ENCODE results near the gene SOX10.
A peak's percentile ranks its signal among the peaks of the same experiment; 100 is the strongest.

The SOX10 gene

DNA sequence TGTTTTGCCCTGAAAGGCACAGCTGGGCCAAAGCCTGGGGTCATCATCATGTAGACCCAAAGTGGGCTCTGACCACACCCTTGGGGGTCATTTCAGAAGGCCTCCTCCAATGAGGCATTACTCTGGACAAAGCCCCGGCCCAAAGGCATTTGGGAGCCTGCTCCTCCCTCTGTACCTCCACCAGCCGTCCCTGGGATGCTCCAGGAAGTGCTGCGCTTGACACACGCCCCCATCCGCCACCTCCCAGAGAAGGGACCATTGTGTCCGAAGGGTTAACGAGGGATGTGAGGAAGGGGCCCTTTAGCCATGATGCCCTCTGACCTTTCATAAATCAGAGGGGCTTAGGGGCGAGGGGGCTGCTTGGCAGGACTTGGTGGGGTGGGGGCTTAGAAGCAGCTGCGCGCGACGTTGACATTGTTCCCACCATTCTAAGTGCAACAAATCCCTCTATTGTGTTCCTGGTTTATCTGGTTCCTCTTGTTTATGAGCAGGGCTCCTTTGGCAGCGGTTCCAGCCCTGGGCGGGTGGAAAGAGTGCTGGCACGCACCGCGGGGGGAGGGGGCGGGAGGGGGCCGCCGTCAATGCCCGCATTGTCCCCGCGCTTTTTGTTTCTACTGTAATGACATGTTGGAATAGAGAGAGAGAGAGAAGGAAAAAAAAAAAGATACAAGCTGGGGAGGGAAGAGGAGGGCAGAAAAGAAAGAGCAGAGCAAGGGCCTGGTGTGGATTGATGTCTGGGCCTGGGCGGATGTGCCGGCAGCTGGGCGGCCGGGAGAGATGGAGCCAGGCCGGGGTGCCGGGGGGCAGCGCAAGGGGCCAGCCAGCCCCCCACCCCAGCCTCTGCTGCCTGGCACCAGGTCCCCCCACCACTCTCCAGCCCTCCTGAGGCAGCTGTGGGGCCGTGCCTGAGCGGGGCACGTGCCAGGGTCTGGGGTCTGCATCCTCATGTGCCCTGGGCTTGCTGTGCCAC, 32.1 kb upstream of the SOX10 start:
- no peak for DNase-seq

DNA sequence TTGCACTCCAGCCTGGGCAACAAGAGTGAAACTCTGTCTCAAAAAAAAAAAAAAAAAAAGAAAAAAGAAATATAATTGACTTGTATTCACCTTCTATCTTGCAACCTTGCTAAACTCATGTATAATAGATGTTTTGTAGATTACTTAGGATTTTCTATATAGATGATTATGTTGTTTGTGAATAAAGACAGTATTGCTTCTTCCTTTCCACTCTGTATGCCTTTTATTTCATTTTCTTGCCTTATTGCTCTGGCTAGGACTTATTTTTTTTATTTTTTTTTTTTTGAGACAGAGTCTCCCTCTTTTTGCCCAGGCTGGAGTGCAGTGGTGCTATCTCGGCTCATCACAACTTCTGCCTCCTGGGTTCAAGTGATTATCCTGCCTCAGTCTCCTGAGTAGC, 29.7 kb upstream of the SOX10 start:
- DNase-seq: no peak

DNA sequence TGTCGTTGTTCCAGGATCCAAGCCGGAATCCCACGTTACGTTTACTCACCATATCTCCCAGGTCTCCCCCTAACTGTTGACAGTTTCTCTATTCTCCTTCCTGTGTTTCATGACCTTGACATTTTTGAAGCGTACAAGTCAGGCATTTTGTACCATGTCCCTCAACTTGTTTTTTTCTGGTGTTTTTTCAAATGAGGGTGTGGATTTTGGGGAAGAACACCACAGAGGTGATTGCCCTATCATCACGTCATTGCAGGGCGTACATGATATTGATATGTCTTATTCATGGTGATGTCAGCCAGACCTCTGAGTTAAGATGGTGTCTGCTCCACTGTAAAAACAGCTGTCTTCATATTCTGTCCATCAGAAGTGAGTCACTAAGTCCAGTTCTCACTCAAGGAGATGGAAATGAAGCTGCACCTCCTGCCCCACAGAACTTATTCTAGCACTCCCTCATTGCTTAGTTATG, 28.3 kb upstream of the SOX10 start:
- no peak for DNase-seq

DNA sequence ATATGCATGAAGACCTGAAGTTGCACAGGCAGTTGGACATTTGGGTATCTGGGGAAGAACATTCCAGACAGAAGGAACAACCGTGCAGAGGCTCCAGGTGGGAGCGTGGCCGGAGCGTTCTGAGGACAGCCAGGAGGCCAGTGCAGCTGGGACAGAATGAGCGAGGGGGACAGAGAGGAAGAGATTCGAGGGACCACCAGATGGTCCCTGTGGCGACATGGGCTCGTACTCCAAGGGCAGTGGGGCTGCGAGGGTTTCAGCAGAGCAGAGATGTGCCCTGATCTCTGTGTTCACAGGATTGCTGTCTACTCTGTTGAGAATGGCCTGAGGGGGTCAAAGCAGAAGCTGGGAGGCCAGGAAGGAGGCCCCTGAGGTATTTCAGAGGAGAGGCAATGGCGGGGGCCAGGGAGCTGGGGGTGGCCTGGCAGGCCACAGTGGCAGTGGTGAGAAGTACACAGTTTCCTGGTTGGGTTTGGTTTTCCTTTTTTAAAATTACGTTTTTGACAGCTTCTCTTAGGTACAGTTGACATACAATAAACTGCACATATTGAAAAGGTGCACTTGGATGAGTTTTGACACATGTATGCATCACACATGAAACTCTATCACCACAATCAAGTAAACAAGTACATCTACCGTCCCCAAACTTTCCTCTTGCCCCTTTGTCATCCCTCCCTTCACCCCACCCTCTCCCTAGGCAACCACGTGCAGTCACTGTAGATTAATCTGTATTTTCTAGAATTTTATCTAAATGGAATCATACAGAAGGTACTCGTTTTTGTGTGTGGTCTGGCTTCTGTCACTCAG, 24.8 kb upstream of the SOX10 start:
- no peak for DNase-seq

DNA sequence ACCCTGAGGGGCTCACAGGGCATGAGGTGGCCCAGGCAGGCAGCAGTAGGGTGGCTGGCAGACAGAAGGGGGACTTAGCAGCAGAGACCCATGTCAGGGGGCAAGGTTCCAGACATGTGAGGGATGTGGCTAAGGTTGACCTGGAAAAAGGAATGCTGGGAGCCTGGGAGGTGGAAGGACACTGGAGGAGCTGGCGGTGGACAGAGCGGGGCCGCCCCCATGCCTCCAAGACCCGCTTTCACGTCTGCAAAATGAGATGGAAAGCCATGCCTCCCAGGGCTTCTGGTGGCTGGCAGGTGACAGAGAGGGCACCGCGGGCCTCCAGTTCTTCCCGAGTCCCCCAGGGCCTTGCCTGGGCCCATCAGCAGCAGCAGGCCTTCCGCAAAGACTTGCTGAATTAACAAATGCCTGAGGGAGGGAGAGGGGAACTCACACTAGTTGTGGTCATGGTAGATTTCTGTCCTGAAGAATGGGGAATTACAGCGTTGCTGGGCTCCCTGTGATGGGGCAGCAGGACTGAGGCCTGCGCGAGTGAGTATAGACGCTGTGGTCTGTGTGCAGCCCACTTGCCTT, 23.1 kb upstream of the SOX10 start:
- no peak for DNase-seq

DNA sequence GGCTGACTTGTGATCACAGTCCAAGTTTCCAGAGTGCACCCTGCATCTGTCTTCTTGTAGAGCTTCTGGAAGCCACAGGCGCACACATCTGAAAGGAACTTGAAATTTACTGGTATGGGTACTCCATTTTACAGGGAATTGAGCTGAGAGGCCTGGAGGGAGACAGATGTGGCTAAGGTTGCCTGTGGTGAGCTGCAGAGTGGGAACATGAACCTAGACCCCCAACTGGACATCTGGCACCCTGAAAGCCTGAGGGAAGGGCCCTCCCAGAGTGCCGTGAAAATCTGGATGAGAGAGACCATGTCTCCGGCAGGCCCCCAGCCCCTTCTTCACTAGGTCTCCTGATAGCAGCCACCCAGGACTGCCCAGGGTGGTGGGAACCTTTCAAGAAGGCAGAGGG, 22.6 kb upstream of the SOX10 start:
- DNase-seq: no peak

DNA sequence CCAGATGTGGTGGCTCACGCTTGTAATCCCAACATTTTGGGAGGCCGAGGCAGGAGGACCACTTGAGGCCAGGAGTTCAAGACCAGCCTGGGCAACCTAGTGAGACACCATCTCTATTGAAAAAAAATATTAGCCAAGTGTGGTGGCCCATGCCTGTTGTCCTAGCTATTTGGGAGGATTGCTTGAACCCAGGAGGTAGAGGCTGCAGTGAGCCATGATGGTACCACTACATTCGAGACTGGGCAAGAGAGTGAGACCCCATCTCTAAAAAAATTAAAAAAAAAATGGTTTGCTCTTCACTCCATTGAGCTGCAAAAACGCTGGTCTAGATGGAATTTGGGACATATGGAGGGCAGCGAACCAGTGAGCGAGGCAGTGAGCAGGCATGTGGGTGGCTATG, 21.6 kb upstream of the SOX10 start:
- no peak for DNase-seq

DNA sequence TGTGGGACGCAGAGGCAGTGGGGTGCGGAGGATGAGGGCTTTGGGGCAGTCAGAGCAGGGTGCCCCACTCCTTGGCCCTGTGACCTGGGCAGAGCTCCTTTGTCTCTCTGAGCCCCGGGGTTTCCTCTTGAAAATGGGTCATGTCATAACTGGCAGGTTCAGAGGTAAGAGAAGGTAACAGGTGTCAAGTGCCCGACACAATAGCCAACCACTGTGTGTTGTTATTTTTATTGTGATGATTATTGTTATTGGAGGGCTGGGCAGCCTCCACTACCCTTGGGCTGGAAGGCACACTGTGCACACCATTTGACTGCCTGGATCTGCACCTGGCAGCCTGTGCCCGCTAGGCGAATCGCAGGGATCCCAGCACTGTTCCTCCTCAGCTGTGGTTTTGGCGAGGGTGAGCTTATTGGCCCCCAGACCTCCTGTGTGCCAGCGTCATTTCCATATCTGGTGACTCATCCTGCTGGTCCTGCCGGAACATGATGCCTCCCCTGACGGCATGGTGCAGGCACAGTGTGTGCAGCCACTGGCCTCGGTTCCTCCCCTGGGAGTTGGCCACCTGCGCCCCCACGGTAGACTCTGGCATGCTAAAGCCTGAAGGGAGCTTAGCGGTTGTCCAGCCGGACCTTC, 15.4 kb upstream of the SOX10 start:
- DNase-seq: peak; percentile 35

DNA sequence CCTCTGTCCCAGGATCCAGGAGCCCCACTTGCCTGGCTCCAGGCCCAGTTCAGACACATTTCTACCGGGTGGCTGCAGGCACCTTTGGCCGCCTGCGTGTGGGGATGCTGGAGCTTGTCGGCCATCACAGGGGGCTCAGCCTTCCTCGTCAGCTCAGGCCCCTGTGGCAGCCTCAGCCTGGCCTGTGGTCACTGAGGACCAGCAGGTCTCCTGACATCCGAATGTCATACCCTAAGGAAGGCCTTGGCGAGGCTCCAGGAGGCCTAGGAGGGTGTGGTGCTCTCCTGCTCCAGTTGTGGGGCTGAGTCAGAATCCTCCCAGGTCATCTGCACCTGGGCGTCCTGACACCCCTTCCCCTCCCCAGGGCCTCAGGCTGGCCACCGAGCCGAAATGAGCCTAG, 14.9 kb upstream of the SOX10 start:
- DNase-seq: no peak

DNA sequence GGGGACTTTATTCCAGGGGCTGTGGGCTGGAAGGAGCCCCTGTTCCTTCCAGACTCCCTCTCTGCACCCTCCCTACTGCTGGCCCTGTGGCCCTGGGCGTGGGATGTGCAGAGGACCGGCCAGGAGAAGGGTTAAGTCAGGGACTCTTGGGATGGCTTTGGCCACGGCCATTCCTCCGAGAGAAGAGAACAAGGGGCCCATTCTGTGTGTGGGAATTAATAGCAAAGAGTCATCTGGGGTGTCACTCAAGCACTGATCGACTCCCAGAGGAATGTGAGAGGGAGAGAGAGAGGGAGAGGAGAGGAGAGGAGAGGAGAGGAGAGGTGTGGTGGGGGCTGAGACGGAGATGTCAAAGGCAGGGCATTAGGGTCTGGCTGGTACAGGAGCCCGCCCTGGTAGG, 14.2 kb upstream of the SOX10 start:
- DNase-seq: no peak

DNA sequence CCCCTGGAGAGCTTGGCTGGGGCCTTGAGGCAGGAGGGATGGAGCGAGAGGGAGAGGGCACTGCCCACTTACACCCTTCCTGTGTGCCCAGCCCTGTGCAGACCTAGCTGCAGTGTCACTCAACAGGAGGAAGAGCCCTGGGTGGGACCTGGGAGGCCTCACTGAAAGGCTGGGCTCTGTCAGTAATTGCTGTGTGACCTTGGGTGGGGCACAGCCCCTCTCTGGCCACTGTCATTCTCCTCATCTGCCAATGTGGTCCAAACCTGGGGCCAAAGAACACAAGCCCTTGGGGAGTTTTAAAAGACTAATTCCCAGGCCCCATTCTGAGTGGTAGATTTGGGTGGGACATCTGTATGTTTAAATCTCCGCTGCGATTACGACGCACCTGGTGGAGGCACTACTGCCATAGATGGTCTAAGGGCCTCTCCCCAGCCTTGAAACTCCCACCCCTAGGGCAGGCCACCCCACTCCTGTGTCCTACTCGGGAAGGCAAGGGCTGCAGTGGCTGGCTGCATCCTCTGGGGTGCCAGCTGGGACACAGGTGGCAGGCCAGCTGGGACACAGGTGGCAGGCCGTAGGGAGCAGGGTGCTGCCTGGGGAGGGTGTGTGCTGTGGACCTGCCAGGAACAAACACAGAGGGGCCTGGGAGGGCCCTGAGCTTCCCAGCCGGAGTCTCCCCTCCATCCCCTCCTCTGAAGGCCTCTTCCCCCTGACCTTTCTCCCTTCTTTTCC, 12.3 kb upstream of the SOX10 start:
- DNase-seq: peak; percentile 1

DNA sequence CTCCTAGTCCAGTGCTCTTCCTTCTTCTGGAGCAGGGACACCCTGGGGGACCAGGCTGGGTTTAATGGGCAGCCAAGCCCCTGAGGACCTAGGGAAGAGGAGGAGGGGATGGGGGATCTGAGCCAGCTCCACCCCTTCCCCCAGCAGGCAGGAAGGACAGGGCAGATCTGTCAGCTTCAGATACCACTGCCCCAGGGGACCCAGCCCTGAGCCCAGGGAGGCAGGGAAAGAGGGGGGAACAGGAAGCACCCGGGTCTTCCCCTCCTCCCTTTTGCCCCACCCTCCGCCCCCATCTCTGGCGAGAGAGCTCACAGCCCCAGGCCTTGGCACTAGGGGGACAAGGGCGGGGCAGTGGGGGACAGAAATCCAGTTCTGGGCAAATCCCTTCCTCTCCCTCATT, 11.7 kb upstream of the SOX10 start:
- DNase-seq: no peak

DNA sequence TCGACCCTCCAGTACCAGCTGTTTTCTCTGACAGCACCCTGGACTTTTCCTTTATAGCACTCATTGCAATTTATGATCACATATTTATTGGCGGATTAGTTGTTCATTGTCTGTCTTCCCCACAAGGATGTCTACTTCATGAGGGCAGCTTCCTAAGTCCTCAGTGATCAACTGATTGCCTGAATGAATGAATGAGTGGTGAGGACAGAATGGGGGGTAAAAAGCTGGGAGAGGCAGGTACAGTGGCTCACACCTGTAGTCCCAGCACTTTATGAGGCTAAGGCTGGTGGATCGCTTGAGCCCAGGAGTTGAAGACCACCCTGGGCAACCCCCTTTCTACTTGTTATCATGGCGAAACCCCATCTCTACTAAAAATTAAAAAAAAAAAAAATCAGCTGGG, 11.1 kb upstream of the SOX10 start:
- DNase-seq: no peak

DNA sequence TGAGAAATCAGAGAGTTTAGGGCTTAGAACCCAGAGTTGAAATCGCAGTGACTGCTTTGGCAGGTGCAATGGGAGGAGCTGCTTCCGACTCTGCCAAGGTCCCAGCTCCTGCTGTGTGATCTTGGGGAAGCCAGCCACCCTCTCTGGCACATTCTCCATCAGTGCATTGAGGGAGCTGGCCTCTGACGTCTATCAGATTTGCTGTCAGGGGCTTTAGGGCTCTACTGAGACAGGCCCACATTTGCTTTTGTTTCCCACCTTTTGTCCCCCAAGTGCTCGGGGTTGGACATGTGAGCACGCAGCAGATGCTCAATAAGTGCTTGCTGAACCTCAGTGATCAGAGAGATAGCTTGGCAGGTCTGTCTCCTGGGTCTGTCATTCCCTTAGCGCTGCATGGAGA, 10.6 kb upstream of the SOX10 start:
- DNase-seq: no peak

DNA sequence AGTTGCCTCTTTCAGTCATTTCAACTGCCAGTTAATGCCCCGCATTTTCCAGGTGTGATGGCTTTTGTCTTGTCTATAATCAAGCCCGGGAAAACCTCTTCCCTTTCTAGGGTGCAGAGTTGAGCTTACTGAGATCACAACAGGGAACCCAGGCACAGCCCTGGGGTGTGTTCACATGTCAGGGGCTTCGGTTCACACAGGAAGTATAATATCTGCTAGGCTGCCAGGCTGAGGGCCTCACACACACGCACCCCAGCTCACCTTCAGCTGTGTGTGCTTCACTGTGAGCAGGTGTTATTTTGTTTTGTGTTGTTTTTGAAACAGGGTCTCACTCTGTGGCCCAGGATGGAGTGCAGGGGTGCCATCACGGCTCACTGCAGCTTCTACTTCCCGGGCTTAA, 9.7 kb upstream of the SOX10 start:
- no peak for DNase-seq

DNA sequence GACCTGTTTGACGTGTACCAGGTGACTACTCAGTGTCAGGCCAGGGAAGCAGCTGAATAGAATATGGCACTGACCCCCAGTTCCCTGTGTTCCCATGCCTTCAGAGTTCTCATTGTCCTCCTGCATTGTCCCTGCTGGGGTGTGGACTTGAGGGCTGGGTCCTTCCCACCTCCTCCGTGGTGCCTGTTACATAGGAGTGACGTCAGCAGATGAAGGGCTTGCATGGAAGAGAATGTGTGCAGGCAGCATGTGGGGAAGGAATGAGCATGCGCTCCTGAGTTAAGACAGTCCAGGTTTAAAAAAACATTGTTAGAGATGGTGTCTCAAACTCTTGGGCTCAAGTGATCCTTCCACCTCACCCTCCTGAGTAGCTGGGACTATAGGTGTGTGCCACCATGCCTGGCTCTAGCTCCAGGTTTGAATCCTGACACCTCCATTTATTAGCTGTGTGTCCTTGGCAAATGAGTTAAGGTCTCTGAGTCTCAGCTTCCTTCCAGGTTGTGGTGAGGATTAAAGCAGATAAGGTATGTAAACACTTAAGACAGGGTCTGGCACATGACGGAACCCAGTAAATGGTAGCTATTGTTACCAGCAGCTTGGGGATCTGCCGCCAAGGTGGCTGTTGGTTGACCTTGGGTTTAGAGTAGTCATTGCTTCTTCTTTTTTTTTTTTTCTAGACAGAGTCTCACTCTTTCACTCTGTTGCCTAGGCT, 7.5 kb upstream of the SOX10 start:
- DNase-seq: no peak

DNA sequence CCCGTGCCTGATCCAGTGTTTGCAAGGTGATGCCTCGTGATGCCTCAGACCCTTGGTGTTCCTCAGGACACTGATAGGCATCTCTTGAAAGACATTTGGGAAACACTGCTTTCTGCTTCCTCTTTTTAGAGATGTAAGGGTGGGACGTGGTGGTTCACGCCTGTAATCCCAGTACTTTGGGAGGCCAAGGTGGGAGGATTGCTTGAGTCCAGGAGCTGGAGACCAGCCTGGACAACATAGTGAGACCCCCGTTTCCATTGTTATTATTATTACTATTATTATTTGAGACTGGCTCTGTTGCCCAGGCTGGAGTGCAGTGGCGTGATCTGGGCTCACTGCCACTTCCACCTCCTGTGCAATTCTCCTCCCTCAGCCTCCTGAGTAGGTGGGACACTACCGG, 6.5 kb upstream of the SOX10 start:
- DNase-seq: no peak

DNA sequence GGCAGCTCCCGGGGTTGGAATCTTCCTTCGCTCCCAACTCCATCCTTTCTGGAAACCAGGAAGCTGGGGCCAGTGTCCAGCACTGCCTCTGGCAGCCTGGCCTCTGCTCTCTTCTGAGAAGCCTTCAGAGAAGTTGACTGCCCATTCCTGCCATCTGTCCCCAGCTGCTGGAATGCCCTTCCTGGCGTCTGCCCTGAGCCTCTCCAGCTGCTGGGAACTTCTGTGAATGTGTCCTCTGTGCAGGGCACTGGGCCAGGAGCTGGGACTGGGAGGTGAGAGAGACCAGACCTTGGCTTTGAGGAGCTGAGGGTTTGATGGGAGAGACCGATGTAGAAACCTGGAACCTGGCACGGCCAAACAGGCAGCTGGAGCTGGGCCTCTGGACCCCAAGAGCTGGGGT, 5.9 kb upstream of the SOX10 start:
- no peak for DNase-seq

DNA sequence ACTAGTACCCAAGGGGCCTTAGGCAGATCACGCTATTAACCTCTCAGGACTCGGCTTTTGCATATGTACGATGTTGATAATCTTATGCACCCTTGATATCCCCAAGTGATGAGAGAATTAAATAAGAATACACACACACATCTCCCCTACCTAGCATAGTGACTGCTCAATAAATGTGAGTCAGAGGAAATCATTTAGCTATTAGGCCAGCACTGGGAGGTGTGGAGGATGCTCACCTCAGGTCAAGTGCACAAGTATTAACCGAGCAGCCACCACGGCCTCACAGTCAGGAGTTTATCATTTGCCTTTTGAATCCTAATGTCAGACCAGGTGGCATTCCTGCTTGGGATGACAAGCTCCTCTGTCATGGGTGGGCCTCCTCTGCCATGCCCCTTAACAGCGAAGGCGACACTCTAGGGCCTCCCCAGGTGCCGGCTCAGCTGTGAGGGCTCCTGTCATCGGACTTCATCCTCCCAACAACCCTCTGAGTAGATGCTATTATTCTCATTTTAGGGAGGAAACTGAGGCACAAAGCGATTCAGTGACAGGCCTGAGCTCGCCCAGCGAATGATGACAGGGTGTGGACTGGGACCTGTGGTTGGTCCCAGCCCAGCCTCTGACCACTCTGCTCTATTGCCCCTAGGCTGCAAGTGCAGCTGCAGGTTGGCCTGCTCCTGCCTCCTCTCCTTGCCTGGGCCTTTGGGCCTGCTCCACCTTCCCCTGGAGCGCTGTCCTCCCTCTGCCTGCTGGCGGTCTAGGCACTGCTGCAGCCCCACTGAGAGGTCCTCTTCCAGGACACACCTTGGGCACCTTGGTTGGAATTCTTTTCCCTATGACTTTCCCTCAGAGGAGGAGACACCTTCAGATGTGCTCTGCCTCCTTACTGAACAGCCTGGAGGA, 5.0 kb upstream of the SOX10 start:
- DNase-seq: no peak

DNA sequence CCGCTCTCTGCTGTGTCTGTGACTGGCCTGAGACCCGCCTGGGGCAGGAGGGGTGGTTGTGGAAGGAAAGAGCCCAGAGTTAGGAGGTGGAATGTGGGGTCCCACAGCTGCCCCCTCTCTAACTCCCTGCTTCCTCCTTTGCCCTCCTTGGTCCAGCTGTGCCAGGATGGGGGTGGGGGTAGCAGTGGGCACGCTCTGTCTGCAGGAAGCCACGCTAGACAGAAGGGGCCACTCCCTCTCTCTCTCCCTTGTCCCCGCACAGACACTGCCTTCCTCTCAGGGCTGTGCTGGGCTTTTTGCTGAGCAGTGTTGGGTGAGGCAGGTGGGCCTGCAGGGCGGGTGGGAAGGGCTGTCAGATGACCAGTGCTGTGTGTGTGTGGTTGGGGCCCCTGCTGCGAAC, 2.0 kb upstream of the SOX10 start:
- DNase-seq: no peak
